IPS-18a (cell line): ENCODE results near the gene DPP6.

Experiments used
- H3K27ac ChIP-seq: one replicate; pipeline ENCODE4 v1.5.1; 2013; ENCODE audit warnings: low read length
- H3K27me3 ChIP-seq: one replicate; pipeline ENCODE4 v1.6.1; 2013; ENCODE audit warnings: mild to moderate bottlenecking, low read length; ENCODE audit not compliant: control insufficient read depth, insufficient read depth
- H3K36me3 ChIP-seq: one replicate; pipeline ENCODE4 v1.6.1; 2013; ENCODE audit warnings: low read depth, low read length; ENCODE audit not compliant: control insufficient read depth
- H3K4me1 ChIP-seq: one replicate; pipeline ENCODE4 v1.6.1; 2013; ENCODE audit warnings: low read depth, low read length; ENCODE audit not compliant: control insufficient read depth
- H3K4me3 ChIP-seq: one replicate; pipeline ENCODE4 v1.5.1; 2013; ENCODE audit warnings: low read length
- H3K9ac ChIP-seq: one replicate; pipeline ENCODE4 v1.6.1; 2013; ENCODE audit warnings: mild to moderate bottlenecking, low read length, moderate library complexity
- H3K9me3 ChIP-seq: one replicate; pipeline ENCODE4 v1.6.1; 2013; ENCODE audit warnings: low read depth, low read length; ENCODE audit not compliant: control insufficient read depth

The DPP6 gene

DNA sequence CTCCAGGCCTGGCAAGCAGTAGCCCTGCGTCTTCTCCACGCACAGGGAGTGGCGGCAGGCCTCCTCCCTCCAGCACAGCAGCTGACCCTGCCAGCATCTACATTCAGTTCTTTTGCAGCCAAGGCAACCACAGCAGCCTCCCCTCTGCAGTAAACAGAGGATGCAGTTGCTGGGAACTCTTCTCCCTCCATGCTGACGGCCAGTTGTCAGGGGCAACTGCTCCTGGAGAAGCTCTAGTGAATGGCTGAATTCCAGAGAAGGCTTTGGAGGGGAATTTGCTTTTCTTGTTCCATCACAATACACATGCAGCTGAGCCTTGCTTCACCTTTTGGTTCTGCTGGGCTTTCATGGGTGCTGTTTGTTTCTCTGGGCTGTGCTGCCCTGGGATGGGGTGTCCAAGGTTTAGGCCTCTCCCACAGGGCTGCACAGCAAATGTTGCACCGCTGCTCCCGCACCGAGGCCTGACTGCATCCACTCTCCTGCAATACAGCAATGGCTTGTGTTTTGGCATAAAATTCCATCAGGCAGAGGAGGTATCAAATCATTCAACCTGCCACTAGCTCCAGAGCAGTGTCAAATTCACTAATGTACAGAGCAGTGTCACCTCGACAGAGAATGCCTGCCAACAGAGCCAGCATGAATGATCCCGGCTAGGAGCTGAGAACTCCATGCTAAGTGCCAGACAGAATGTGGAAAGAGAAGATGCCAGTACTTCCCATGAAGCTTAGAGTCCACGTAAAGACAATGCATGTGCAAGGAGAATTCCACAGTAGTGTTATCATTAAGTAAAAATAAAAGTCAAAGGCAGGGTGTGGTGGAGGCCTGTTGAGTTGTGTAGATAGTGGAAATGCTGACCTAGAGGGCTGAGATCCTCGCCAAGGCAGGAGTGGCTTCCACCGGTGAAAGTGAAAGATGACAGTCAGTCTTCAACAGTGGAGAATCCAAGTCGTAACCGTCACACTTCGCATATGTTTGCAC, 399.6 kb downstream of the DPP6 start:
- Histone ChIP-seq H3K36me3 (no peaks in the 10 kb centered on the region), H3K27me3 (no peaks in the 10 kb centered on the region), H3K9ac (no peak overlapping the region), H3K9me3 (no peaks in the 10 kb centered on the region), H3K4me1 (no peaks in the 10 kb centered on the region), H3K4me3 (no peak overlapping the region), H3K27ac (no peak overlapping the region)

DNA sequence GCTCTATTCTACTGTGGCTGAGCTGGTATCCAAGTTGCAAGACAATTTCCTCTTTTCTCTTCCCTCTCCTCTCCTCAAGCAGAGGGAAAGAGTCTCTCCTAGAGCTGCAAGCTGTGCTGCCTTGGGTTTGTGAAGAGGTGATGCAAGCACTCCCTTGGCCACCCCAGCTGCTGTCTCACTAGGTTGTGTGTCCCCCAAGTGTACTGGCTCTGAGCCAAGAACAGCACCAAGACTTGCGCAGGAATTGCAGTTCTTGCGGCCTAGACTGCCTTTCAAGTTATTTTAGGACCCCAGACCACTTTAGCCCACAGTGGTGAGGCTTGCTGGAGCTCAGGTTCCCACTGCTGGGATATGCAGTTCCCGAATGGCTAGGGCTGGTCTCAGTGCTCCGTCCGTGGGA, 411.6 kb downstream of the DPP6 start:
- Histone ChIP-seq H3K27me3 (no peaks in the 10 kb centered on the region), H3K4me3 (no peak overlapping the region), H3K9me3 (peaks cover 2% of the 10 kb centered on the region), H3K36me3 (no peaks in the 10 kb centered on the region), H3K4me1 (no peaks in the 10 kb centered on the region), H3K9ac (no peak overlapping the region), H3K27ac (no peak overlapping the region)

DNA sequence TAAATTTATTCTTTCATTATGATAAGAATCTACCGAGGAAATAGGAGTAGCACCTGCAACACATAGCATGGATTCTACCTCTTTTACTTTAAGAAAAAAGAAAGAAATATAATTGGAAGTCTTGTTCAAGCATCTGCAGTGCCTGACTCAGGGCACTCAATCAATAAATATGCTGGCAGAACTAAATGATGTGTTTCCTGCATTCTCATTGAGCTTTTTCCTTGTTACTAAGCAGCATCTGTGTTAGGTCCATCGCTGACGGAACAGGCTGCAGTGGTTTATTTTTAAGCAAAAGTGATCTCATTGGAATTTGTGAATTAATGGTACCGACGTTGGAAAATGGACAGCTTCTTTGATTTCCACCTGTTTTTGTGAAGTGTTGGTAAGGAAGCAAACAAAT, 417.5 kb downstream of the DPP6 start:
- H3K27ac ChIP-seq, result no peak overlapping the region
- no peak overlapping the region for H3K9ac ChIP-seq
- no peak overlapping the region for H3K4me3 ChIP-seq
- H3K4me1 ChIP-seq, result no peaks in the 10 kb centered on the region
- no peaks in the 10 kb centered on the region for H3K27me3 ChIP-seq
- no peaks in the 10 kb centered on the region for H3K36me3 ChIP-seq
- H3K9me3 ChIP-seq, result no peaks in the 10 kb centered on the region

DNA sequence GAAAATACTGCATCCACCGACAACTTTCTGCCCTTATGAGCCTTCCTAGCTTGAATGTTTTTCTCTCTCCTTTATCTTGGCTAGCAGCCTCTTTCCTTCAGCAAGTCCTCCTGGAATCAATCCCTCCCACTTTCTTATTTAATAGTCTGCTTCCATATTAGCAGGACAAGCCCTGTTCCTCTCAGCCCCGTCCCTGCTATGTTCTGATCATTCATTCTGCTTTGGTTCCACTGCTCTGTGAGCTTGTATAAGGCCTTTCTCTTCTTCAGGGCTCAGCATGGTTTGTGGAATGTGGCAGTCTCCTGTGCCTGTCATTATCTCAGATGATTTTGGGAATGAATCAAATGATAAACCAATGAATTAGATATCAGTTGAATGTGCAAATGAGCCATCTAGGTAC, 420.1 kb downstream of the DPP6 start:
- no peaks in the 10 kb centered on the region for H3K9me3 ChIP-seq
- no peak overlapping the region for H3K4me3 ChIP-seq
- no peak overlapping the region for H3K27ac ChIP-seq
- peaks cover 5% of the 10 kb centered on the region for H3K4me1 ChIP-seq
- H3K9ac ChIP-seq, result no peak overlapping the region
- H3K27me3 ChIP-seq, result no peaks in the 10 kb centered on the region
- no peaks in the 10 kb centered on the region for H3K36me3 ChIP-seq

DNA sequence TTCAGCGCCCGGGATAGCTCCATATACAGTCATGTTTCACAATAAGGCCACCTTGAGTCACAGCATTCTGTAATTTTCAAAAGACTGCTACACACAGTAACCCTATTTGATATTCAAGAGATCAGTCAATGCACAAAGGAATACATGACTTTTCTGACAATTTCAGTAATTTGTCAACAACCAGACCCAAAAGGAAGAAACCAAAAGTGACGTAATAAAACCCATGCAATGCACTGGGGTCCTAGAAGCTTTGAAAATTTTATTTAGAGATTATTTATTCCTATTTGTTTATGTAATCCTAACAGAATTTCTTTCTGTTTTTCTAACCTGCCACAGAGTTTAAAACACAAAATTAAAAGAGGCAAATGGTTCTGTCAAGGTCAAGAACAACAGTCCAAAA, 421.2 kb downstream of the DPP6 start:
- no peaks in the 10 kb centered on the region for H3K36me3 ChIP-seq
- no peak overlapping the region for H3K4me3 ChIP-seq
- H3K4me1 ChIP-seq, result peaks cover 5% of the 10 kb centered on the region
- H3K27me3 ChIP-seq, result no peaks in the 10 kb centered on the region
- H3K9me3 ChIP-seq, result no peaks in the 10 kb centered on the region
- no peak overlapping the region for H3K27ac ChIP-seq
- no peak overlapping the region for H3K9ac ChIP-seq

DNA sequence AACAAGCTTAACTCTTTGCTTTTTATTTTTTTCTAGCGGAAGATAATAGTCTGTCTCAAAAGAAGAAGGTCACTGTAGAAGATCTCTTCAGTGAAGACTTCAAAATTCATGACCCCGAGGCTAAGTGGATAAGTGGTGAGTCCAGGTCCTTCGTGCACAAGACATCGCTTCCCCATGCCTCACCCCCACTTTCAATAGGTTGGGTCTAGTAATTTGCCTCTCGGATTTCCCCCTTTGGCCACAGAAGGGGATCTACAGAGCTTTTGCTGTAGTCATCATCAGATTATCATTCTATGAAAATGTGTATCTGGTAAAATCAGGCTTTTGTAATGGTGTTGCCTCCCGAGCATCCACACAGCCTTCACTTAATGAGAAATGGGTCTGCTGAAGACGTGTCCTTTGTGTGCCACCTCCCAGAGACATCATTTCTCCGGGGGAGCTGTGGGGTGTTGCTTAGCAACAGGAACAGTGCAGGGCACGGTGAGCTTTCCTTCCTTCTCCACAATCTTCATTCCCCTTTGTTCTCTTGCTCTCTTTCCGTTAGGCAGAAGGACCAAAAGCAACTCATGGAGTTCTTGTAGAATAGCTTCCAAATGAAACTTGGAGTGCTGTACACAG, 422.8 kb downstream of the DPP6 start:
- no peak overlapping the region for H3K4me3 ChIP-seq
- H3K9me3 ChIP-seq, result no peaks in the 10 kb centered on the region
- H3K4me1 ChIP-seq, result peaks cover 5% of the 10 kb centered on the region
- no peaks in the 10 kb centered on the region for H3K27me3 ChIP-seq
- H3K9ac ChIP-seq, result no peak overlapping the region
- H3K36me3 ChIP-seq, result no peaks in the 10 kb centered on the region
- H3K27ac ChIP-seq, result no peak overlapping the region

DNA sequence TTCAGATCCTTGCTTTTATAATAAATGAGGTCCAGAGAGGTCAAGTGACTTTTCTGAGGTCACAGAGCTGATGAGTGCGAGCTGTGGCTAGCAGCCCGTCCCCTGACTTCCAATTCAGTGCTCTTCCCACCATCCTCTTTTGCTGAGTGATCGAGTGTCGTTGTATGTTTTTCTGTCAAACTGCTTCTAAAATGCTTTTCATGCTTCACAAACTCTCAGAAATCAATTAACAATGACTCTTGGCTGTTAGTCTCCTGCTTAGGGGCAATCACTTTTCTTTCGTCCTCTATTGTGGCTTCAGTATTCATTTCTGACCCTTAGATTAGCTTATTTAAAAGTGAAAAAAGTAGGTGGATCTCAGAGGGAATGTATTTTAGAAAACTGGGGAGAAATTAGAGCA, 423.7 kb downstream of the DPP6 start:
- H3K9me3 ChIP-seq, result no peaks in the 10 kb centered on the region
- no peak overlapping the region for H3K9ac ChIP-seq
- H3K27ac ChIP-seq, result no peak overlapping the region
- H3K4me1 ChIP-seq, result peaks cover 5% of the 10 kb centered on the region
- no peaks in the 10 kb centered on the region for H3K27me3 ChIP-seq
- no peaks in the 10 kb centered on the region for H3K36me3 ChIP-seq
- H3K4me3 ChIP-seq, result no peak overlapping the region

DNA sequence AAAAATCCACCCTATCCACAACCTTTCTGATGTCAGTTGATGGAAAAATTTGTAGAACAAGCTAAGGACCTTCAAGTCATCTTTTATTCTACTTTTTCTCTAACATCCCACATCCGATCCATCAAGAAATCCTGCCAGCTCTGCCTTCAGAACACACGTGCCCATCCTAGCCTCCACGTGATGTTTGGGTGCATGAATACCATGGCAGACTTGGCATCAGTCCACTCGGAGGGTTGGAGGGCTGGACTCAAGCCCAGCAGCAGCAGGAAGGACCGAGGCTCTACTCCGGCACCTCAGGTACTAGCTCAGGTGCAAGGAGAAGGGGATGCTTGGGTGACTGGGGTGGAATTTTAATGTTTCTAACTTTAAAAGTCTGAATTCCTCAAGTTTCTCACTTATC, 428.6 kb downstream of the DPP6 start:
- no peaks in the 10 kb centered on the region for H3K9me3 ChIP-seq
- H3K4me1 ChIP-seq, result no peaks in the 10 kb centered on the region
- no peak overlapping the region for H3K9ac ChIP-seq
- H3K27ac ChIP-seq, result no peak overlapping the region
- no peaks in the 10 kb centered on the region for H3K27me3 ChIP-seq
- no peaks in the 10 kb centered on the region for H3K36me3 ChIP-seq
- no peak overlapping the region for H3K4me3 ChIP-seq

DNA sequence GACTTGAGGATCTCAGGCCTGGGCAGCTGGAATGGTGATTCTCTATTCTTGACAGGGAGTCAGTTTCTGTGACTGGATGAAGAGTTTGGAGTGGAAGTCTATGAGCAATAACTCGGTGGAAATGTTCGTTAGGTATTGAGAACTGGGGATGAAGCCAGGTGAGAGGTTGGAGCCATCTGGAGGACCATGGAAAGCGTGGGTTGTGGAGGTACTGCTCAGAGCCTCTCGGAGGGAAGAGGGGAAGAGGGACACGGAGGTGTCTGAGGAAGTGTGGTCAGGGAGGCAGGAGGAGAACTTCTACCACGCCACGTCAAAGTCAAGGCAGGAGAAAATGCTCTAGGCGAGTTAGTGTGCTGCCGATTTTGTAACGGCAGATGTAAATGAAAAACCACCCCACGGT, 430.7 kb downstream of the DPP6 start:
- no peak overlapping the region for H3K4me3 ChIP-seq
- no peaks in the 10 kb centered on the region for H3K4me1 ChIP-seq
- no peaks in the 10 kb centered on the region for H3K9me3 ChIP-seq
- H3K27me3 ChIP-seq, result no peaks in the 10 kb centered on the region
- H3K36me3 ChIP-seq, result no peaks in the 10 kb centered on the region
- H3K9ac ChIP-seq, result no peak overlapping the region
- H3K27ac ChIP-seq, result no peak overlapping the region

DNA sequence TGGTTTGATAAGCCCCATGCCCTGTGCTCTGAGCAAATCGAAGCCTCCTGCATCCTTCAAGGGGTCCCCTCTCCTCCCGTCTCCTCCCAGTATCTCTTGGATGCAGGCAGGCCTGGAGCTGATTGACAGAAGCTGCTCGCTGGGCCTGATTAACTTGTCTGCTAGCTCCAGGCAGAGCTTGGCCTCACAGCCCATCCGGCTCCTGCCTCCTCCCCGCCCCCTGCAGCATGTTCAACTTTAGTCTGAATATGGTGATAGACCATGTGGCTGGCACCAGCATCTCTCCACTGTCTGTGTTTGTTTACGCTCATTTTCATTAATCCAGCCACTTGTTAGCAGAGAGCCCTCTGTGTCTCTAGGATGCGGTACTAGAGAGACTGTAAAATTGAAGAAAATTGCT, 432.2 kb downstream of the DPP6 start:
- no peak overlapping the region for H3K27ac ChIP-seq
- H3K27me3 ChIP-seq, result no peaks in the 10 kb centered on the region
- H3K36me3 ChIP-seq, result no peaks in the 10 kb centered on the region
- H3K4me1 ChIP-seq, result no peaks in the 10 kb centered on the region
- H3K4me3 ChIP-seq, result no peak overlapping the region
- no peaks in the 10 kb centered on the region for H3K9me3 ChIP-seq
- no peak overlapping the region for H3K9ac ChIP-seq

DNA sequence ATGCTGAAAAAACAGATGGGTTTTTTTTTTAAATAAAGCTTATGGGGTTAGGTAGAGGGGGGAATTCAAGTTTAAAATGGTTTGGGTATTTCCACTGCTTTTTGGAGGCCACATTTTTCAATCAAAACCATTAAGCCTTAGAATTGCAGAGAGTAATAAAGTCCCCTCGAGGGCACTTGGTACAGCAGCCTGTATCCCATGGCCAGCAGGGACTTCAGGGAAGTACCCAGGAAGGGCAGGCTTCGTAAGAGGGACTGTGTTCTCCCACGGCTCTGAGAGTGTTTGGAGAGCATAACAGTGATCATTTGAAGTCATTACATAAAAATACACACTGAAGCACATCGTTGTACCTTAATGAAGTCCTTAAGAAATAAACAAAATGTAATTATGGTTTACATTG, 432.7 kb downstream of the DPP6 start:
- no peaks in the 10 kb centered on the region for H3K4me1 ChIP-seq
- no peaks in the 10 kb centered on the region for H3K27me3 ChIP-seq
- no peak overlapping the region for H3K9ac ChIP-seq
- H3K27ac ChIP-seq, result no peak overlapping the region
- H3K9me3 ChIP-seq, result no peaks in the 10 kb centered on the region
- no peaks in the 10 kb centered on the region for H3K36me3 ChIP-seq
- no peak overlapping the region for H3K4me3 ChIP-seq

DNA sequence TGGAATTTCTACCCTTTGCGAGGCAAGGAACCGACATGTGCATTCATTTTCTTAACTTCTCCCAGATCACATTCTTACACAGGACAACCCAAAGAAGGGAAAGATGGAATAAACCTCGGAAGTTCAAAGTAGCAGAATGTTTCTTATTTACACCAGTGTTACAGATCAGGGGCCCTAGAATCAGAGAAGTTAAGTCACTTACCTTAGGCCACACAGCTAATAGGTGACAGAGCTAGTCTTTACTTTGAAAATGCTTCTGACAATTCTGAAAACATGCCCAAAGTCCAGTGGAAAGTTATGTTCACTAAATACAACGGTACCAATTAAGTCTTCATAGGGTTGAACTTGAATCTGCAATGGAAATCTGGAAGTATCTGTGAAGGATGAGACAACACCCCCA, 437.7 kb downstream of the DPP6 start:
- H3K4me1 ChIP-seq, result no peaks in the 10 kb centered on the region
- H3K36me3 ChIP-seq, result no peaks in the 10 kb centered on the region
- no peak overlapping the region for H3K4me3 ChIP-seq
- no peak overlapping the region for H3K27ac ChIP-seq
- H3K9ac ChIP-seq, result no peak overlapping the region
- no peaks in the 10 kb centered on the region for H3K27me3 ChIP-seq
- H3K9me3 ChIP-seq, result no peaks in the 10 kb centered on the region
